Nucleus accumbens (tissue), 56 donors: ENCODE measurements around the gene UBXN6.

Experiments
- DNase-seq, 56 donors: peaks; one replicate each; lab custom pipeline; 2025; lab: John Stamatoyannopoulos, UW

UBXN6 gene

GRCh38 chr19:4493929-4494690 is 36.5 kb upstream of the UBXN6 start:
- no peak for DNase-seq

DNA sequence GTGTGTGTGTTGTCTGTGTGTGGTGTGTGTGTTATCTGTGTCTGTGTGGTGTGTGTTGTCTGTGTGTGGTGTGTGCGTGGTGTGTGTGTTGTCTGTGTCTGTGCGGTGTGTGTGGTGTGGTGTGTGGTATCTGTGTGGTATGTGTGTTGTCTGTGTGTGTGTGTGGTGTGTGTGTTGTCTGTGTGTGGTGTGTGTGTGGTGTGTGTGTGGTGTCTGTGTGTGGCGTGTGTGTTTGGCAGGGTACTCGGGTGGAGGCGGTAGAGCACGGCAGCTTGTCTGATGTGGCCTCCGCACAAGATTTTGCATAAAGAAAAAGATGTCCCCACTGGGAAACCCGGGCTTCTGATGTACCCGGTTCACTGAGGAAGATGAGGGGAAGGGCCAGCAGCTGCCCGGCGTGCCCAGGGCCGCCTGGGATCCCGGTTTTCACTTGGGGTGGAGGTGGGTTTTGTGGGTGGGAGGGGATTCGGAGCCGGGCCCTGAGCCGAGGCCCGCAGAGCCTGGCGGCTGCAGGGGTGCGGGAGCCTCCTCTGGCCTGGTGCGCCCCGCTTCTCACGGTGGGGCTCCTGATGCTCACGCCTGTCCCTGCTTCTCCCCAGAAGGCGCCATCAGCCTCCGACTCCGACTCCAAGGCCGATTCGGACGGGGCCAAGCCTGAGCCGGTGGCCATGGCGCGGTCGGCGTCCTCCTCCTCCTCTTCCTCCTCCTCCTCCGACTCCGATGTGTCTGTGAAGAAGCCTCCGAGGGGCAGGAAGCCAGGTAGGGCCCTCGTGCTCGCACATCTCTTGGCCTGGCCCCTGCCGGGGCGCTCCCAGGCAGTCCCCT is 35.7 kb upstream of the UBXN6 start:
- no peak for DNase-seq

DNA sequence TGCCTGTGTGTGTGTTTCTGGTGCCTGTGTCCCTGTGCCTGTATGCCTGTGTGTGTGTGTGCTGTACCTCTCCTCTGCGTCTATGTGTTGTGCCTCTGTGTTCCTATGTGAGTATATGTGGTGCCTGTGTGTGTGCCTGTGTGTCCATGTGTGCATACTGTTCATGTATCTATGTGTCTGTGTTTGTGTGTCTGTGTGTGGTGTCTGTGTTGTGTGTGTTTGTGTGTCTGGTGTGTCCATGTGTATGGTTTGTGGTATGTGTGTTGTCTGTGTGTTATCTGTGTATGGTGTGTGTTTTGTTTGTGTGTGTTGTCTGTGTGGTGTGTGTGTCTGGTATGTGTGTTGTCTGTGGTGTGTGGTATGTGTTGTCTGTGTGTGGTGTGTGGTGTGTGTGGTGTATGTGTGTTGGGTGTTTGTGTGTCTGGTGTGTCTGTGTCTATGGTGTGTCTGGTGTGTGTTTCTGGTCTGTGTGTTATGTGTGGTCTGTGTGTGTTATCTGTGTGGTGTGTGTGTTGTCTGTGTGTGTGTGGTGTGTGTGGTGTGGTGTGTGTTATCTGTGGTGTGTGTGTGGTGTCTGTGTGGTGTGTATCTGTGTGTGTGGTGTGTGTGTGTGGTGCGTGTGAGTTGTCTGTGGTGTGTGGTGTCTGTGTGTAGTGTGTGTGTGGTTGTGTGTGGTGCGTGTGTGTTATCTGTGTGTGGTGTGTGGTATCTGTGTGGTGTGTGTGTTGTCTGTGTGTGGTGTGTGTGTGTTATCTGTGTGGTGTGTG is 34.9 kb upstream of the UBXN6 start:
- no peak for DNase-seq

- DNase-seq: no peak
Observed at GRCh38 chr19:4491446-4491845, 33.9 kb upstream of the UBXN6 start.

DNA sequence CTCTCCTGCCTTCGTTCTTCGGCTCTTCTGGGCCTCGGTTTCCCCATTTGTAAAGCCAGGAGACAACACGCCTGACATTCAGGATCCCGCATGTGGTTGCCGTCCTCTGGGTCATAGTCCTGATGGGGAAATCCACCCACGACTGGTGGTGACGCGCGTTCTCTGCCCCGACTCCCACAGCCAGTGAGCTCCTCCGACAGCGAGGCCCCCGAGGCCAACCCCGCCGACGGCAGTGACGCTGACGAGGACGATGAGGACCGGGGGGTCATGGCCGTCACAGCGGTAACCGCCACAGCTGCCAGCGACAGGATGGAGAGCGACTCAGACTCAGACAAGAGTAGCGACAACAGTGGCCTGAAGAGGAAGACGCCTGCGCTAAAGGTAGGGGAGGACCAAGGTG is 30.9 kb upstream of the UBXN6 start:
- DNase-seq: no peak

GRCh38 chr19:4487572-4487971 is 30.0 kb upstream of the UBXN6 start:
- no peak for DNase-seq

- DNase-seq: no peak
Observed at GRCh38 chr19:4483385-4483784, 25.8 kb upstream of the UBXN6 start.

DNA sequence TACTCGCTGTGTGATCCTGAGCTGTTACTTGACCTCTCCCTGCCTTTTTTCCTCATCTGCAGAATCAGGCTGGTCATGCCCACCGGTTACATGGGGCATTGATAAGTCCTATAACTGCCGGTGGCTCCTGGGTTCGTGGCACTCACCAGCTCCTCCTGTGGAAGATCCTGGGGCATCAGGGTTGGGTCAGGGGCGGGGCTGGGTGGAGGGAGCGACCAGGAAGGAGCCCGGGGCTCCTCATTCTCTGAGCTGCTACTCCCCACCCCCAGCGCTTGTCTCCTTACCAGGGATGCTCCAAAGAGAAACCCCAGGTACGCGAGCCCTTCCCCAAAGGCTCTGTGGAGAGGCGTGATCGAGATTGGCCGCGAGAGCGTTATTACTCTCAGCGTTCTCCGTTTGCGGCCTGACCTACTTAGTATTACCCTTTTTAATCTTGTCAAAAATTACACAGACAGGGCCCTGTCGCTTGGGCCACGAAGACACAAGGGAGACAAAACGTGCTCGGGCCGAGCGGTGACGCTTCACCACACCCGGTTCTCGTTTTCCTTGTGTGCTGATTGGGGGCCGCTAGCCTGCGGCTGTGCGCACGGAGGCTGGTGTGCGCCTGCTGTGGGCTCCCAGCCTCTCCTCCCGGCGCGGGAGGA is 25.2 kb upstream of the UBXN6 start:
- no peak for DNase-seq

DNA sequence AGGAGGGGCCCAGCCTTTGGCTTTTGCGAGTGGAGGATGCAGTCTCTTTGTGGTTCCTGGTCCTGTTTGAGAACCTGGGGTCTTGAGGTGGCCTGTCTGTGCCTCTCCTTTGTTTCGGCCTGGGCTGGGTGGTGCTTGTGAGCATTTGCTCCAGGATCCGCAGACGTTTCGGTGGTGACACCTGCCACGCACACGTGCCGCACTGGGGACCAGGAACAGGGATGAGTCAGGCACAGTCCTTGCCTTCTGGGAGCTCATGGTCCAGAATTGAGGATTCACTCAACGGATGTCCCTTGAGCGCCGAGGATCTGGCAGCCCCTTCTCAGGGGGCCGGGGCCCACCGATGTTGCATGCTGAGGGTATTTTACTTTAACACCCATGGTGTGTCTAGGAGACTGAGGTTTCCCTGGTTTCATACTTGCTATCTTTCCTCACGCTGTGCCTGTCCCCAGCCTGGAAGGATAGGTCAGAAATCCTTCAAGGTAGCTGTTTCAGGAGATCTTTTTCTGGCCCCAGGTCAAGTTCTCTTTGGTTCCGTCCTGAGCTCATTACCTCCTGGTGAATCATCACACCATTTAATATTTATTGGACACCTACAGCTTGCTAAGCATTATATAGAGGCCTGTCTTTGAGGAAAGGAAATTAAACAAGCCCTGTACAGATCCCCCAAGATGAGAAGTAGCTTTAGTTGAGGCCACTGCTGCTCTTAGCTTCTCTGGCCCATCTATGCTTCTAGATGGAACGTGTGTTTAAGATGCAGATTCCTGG is 19.6 kb upstream of the UBXN6 start:
- DNase-seq: no peak

GRCh38 chr19:4474514-4475022 is 17.0 kb upstream of the UBXN6 start:
- peak in 51 of 56 donors; percentile 9 to 86 (median 47) for DNase-seq

GRCh38 chr19:4473763-4474513 is 16.3 kb upstream of the UBXN6 start:
- DNase-seq: no peak

DNA sequence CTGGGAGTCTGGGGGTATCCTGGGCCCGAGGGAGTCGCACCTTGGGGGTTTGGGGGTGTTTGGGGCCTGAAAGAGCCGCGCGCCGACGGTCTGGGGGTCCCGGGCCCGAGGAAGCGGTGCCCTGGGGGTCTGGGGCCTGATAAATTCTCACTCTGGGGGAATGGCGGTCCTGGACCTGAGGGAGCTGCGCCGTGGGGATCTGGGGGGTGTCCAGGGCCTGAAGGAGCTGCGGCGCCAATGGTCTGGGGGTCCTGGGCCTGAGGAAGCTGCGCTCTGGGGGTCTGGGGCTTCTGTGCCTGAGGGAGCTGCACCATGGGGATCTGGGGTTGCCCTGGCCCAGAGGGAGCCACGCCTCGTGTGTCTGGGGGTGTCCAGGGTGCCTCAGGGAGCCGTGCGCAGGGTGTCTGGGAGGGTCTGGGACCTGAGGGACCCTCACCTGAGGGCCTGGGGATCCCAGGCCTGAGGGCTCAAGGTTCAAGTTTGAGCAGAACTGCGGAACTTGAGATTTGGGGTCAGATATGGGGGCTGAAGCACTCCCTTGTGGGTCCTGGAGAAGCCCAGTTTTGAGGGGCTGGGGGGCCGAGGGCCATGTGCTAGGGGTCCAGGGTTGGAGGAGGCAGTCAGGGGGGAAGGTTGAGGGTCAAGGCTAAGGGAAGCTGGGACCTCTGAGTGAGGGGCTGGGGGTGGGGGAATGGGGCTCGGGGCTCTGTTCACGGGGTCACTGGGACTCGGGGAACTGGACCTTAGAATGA is 15.6 kb upstream of the UBXN6 start:
- no peak for DNase-seq

DNA sequence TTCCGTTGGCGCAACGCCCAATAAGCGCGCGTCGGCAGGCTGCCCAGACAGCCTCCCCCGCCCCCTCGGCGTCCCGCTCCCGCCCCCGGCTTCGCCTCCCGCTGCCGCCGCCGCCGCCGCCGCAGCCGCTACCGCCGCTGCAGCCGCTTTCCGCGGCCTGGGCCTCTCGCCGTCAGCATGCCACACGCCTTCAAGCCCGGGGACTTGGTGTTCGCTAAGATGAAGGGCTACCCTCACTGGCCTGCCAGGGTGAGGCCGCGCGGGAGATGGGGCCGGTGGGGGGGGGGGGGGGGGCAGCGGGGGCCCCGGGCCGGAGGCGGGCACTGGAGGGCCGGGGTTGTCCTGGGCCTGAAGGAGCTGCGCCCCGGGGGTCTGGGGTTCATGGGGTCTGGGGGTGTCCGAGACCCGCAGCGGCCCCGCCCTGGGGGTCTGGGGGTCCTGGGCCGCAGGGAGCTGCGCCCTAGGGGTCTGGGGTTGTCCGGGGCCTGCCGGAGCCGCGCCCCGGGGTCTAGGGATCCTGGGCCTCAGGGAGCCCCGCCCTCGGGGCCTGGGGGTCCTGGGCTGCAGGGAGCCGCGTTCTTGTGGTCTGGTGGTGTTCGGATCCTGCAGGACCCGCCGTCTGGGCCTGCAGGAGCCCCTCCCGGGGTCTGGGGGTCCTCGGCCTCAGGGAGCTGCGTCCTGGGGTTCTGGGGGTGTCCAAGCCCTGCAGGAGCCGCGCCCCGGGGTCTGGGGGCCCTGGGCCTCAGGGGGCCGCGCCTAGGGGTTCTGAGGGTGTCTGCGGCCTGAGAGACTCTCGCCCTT is 14.8 kb upstream of the UBXN6 start, which contains the start of gene HDGFL2:
TSS of gene HDGFL2 (plus strand) at position 124 of the 801 bp plus-strand sequence. CDS start at position 178, 54 bp downstream.
- DNase-seq: no peak

GRCh38 chr19:4471403-4472173 is 14.0 kb upstream of the UBXN6 start:
- DNase-seq: peak; percentile 86 to 100 (median 100)

DNA sequence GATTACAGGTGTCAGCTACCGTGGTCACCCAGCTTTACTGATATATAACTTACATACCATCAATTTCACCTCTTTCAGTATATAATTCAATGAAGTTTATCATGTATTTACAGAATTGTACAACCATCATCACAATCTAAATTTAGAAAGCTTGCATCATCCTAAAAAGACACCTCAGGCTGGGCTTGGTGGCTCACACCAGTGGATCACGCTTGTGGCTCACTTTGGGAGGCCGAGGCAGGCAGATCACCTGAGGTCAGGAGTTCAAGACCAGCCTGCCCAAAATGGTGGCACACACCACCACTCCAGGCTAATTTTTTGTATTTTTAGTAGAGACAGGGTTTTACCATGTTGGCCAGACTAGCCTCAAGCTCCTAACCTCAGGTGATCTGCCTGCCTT is 10.2 kb upstream of the UBXN6 start:
- no peak for DNase-seq

GRCh38 chr19:4464815-4465581 is 7.4 kb upstream of the UBXN6 start:
- no peak for DNase-seq
